Erythroblast (primary cell): Measurements from ENCODE around the gene GPX2.

Experiments
- DNase-seq, 2 experiments: peaks; one replicate each; lab custom pipeline; 2025; lab: John Stamatoyannopoulos, UW
- GATA1 ChIP-seq: IDR thresholded peaks from 2 replicates; pipeline ENCODE4 v1.6.1; 2011; ENCODE audit warnings: low read depth, mild to moderate bottlenecking, control low read depth, low read length, moderate library complexity
- POLR2A ChIP-seq: IDR thresholded peaks from 2 replicates; pipeline ENCODE4 v1.6.1; 2011; ENCODE audit warnings: mild to moderate bottlenecking, low read length

Gene GPX2

GRCh38 chr14:64953310-64953654 is 10.7 kb upstream of the GPX2 start:
- DNase-seq = no peak
- no peak for TF ChIP-seq POLR2A
- TF ChIP-seq GATA1 = no peak

DNA sequence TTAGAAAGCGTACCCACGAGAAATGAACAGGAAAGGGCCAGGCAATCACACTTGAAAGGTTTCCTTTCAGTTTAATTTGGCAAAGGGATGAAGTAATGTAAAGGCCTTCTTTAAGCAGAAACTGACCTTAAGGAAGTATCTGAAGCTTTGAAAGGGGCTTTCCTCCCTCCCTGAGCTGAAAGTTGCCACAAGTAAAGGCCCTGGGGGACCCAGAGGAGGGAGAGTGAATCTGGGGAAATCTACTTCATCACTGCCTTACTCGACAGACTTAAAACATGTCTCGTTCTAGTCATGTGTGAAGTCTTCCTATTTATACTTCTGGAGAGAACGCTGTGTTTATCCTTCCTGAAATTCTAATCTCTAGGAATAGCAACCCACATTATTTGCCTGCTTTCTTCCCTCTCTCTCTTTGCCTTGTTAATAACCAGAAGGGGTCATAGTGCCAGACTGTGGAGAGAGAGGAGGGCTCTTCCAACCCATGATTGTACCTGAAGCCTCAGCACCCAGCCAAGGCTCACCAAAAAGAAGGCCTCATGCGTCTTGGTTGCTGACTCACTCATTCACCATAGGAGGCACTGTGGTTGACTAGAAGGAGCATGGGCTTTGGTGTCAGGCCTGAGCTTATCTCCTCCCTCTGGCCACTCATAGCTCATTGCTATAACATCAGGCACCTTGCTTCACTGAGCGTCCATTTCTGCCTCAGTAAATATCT is 10.2 kb upstream of the GPX2 start:
- TF ChIP-seq GATA1 (no peak), POLR2A (no peak)
- DNase-seq = peak; percentile 57 to 69

GRCh38 chr14:64951724-64952123 is 9.2 kb upstream of the GPX2 start:
- no peak for DNase-seq
- TF ChIP-seq GATA1 (no peak), POLR2A (no peak)

DNA sequence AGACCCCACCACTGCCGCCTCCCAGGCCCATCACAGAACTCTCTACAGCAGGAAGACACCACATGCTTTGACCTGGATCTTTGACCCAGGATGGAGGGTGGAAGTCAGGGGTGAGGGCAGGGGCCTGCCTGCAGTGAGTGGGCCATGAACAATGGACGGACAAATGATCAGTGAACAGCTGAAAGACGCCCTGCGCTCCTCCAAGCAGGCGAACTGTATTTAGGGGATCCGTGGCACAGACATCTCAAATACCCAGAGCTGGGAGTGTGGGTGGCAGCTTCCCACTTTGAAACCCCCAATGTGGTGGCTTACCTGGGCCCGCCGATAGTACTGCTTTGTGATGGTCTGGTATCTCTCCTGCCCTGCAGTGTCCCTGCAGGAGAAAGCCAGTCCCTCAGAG is 8.7 kb upstream of the GPX2 start:
- TF ChIP-seq POLR2A (no peak), GATA1 (no peak)
- DNase-seq = no peak

GRCh38 chr14:64950889-64951288 is 8.3 kb upstream of the GPX2 start:
- no peak for TF ChIP-seq POLR2A
- TF ChIP-seq GATA1 = no peak
- no peak for DNase-seq

GRCh38 chr14:64948612-64949210 is 6.2 kb upstream of the GPX2 start:
- TF ChIP-seq GATA1 = no peak
- TF ChIP-seq POLR2A = no peak
- no peak for DNase-seq

- DNase-seq = no peak
- TF ChIP-seq POLR2A = no peak
- no peak for TF ChIP-seq GATA1
These were observed 5.4 kb upstream of the GPX2 start for GRCh38 chr14:64947710-64948611.

- no peak for TF ChIP-seq POLR2A
- no peak for TF ChIP-seq GATA1
- no peak for DNase-seq
These were observed 3.9 kb upstream of the GPX2 start for GRCh38 chr14:64946310-64947045.

GRCh38 chr14:64945431-64946178 is 3.1 kb upstream of the GPX2 start:
- TF ChIP-seq POLR2A (no peak), GATA1 (no peak)
- DNase-seq = no peak

GRCh38 chr14:64944861-64945260 is 2.3 kb upstream of the GPX2 start:
- DNase-seq = no peak
- no peak for TF ChIP-seq GATA1
- no peak for TF ChIP-seq POLR2A

- no peak for TF ChIP-seq POLR2A
- no peak for TF ChIP-seq GATA1
- DNase-seq = no peak
These were observed 1.5 kb upstream of the GPX2 start for GRCh38 chr14:64944041-64944440.

GRCh38 chr14:64943556-64943955 is 1.0 kb upstream of the GPX2 start:
- DNase-seq = no peak
- TF ChIP-seq POLR2A (no peak), GATA1 (no peak)
